AG08396 (cell line): Measurements from ENCODE around the gene SHISA9.
"Not testable (repeated sequence)": the region's sequence is repeated elsewhere in the genome, so short reads cannot be mapped to it uniquely, and the experiment has no call there.

Source experiments
- DNase-seq: peaks from one replicate; pipeline ENCODE4 v3.0.0; 2012; ENCODE audit warnings: low spot score, mixed read lengths

SHISA9 gene

DNA sequence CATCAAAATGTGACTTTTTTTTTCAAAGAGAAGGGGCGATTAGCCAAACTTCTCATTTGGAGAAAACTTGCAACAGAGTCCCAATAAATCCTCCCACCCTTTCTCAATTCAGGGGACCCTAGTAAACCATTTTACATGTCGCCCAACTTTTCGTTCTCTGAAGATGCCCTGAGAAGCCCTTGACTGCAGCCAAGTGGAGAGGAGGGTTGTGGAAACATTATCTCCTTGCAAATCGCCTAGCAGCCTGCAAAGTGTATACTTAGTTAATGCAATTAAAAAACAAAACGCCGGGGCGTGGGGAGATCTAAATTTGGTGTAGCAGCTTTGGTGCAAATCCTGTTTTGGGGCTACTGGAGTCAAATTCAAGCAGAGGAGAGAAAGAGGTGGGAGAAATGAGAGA lies 1.2 kb upstream of the SHISA9 start:
- DNase-seq = no peak

DNA sequence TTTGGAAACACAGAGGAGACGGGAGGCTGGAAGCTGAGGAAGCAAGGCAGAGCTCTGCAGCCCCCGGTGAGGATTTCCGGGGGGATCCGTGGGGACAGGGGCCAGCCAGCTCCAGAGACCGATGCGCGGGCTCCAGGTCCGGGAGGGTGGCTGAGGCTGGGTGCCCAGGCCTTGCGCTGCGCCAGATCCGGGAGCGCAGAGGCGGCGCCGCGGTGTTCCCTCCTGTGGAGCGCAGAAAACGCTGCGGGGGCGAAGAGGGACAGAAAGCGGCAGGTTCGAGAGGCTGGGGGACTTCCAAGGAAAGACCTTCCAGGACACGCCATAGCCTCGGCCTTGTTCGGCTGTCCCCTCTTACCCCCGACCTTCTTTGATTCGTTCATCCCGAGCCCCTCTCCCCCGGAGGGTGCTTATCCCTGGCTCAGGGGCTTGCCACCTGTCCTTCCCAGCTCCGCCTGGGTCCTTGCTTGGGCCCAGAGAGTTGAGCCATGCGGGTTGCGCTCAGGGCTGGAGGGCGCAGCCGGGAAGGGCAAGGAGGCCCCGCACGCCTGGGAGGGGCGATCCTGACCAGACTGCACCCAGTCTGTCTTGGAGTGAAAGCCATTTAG lies 697 bp upstream of the SHISA9 start:
- DNase-seq = no peak

DNA sequence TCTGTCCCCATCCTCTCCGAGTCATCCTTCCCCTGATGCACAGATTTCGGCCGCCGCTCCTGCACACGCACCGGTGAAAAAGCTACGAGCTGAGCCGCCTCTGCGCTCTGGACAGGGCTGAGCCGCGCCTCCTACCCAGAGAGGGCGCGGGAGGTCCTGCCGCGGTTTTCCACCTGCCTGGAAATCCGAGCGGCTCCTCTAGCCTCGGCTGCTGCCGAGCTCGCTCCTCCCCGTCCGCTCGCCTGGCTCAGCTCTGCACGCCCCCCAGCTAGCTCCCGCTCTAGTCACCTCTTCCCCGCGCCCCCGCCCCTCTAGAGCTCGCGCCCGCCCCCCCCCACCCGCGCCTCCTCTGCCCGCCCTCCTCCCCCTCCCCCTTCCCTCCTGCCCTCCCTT lies 198 bp upstream of the SHISA9 start:
- no peak for DNase-seq

- DNase-seq = no peak
Measured at GRCh38 chr16:12902511-12903372, 1.3 kb downstream of the SHISA9 start.

- DNase-seq = no peak
Measured at GRCh38 chr16:12903407-12904328, 2.3 kb downstream of the SHISA9 start.

- DNase-seq = no peak
Measured at GRCh38 chr16:12904329-12904671, 2.9 kb downstream of the SHISA9 start.

- DNase-seq = no peak
Measured at GRCh38 chr16:12906271-12906670, 4.9 kb downstream of the SHISA9 start.

DNA sequence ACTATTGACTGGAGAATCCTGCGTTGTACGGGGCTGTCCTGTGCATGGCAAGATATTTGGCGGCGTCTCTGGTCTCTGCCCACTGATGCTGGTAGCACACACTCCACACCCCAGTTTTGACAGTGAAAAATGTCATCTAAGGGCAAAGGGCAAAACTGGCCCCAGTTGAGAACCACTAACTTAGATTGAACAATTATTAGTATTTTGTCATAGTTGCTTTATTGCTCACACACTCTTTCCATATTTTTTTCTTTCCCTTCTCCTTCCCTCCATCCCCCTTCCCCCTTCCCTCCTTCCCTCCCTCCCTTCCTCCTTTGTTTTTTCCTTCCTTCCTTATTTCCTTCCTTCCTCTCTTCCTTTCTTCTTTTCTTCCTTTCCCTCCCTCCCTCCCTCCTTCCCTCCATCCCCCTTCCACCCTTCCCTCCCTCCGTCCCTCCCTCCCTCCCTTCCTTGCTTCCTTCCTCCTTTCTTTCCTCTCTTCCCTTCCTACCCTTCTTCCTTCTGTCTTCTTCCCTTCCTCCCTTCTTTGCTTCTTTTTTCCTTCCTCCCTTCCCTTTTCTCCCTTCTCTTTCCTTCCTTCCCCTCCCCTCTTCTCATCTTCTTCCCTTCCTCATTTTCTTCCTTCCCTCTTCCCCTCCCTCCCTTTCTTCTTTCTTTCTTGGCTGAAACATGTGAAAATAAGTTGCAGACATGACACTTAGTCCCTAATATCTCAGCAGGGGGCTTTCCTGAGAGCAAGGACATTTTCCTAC lies 5.5 kb downstream of the SHISA9 start:
- DNase-seq = no peak

GRCh38 chr16:12907670-12908233 lies 6.4 kb downstream of the SHISA9 start:
- no peak for DNase-seq

- DNase-seq = no peak
Measured at GRCh38 chr16:12917246-12917645, 15.8 kb downstream of the SHISA9 start.

GRCh38 chr16:12917653-12918052 lies 16.3 kb downstream of the SHISA9 start:
- no peak for DNase-seq

GRCh38 chr16:12920739-12921138 lies 19.3 kb downstream of the SHISA9 start:
- no peak for DNase-seq

DNA sequence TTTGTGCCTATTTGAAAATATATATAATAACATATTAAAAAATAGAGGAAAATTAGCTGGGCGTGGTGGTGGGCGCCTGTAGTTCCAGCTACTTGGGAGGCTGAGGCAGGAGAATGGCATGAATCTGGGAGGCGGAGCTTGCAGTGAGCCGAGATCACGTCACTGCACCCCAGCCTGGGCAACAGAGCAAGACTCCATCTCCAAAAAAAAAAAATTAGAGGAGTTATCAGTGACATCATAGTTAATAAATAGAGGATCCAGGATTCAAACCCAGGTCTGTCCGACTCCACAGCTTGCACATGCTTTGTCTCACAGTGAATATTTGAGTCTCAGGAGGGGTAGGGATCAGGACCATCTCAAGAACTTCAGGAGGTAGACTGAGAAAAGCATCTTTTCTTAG lies 22.2 kb downstream of the SHISA9 start:
- DNase-seq = not testable (repeated sequence)

- no peak for DNase-seq
Measured at GRCh38 chr16:12925026-12925800, 23.8 kb downstream of the SHISA9 start.

DNA sequence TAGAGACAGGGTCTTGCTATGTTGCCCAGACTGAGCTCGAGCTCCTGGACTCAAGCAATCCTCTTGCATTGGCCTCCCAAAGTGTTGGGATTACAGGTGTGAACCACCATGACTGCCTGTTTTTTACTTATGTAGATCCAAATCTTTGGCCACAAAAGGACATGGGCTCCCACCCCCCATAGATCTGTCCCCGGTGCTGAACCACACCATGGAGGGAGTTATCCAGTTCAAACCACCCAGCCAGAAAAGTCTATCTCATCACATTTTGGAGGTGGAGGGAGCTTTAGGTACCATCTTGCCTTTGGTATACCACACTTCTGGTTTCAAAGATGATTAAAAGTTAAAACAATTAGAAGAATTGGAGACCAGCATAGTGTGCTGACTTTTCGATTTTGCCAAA lies 26.2 kb downstream of the SHISA9 start:
- no peak for DNase-seq

GRCh38 chr16:12930881-12931280 lies 29.5 kb downstream of the SHISA9 start:
- DNase-seq = no peak

- no peak for DNase-seq
Measured at GRCh38 chr16:12936391-12936790, 35.0 kb downstream of the SHISA9 start.

GRCh38 chr16:12941896-12942295 lies 40.5 kb downstream of the SHISA9 start:
- no peak for DNase-seq

GRCh38 chr16:12942861-12943260 lies 41.5 kb downstream of the SHISA9 start:
- no peak for DNase-seq

DNA sequence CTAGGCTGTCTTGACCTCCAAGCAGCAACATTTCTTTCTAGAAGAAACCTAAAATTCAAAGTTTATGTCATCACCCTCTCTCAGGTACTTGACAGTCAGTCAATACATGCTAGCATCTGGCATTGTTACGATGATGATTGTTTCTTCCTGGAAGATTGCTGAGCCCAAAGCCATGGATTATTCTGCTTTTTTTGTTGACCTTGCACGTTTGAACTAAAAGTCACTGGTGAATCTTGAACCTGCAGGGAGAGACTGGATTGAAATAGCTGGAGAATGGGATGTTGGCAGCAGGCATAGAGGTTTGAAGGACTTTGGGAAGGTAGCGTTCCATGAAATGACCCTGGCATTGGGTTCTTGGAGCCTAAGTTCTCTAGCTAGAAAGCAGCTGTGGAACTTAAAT lies 42.9 kb downstream of the SHISA9 start:
- DNase-seq = no peak

- no peak for DNase-seq
Measured at GRCh38 chr16:12951392-12951791, 50.0 kb downstream of the SHISA9 start.
